Measurements from ENCODE around the gene RPL38.

Gene RPL38

DNA sequence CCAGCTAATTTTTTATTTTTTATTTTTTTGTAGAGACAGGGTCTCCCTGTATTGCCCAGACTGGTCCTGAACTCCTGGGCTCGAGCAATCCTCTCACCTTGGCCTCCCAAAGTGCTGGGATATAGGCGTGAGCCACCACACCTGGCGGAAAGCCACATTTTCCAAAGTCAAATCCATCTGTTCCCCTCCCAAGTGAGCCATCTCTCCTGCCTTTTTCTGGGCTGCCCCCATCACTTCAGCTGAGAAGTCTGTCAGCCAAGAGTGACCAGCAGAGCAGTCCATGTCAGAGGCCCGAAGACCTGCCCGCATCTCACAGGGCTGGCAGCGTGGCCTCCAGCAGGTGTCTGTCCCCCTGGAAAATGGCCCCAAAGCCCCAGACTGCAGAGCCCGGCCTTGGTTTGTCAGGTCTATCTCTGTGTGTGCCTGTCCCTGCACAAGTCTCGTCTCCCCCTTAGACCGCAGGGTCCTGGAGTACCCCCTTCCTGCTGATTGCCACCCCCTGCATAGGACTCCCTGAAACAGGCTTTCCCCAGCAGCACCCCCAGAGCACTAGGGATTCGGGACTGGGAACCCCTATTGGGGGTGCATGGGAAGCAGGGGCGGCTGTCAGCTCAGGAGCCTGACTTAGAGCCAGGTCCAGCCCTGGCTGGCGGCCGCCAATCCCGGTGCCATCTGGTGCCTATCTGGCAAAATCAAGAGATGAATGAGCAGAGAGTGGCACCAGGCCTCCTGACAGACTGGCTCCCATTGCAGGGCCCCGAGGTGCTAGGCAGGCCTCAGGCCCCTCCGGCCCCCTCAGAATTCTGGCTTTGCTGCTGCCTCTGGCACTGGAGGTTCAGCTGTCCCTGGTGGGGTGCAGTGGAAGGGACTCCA, 17.7 kb downstream of the RPL38 start:
- DNase-seq, result peak in 2 of 10 donors; percentile 59 to 73
- intact Hi-C loops (cut with DNase I), result no loop called here

DNA sequence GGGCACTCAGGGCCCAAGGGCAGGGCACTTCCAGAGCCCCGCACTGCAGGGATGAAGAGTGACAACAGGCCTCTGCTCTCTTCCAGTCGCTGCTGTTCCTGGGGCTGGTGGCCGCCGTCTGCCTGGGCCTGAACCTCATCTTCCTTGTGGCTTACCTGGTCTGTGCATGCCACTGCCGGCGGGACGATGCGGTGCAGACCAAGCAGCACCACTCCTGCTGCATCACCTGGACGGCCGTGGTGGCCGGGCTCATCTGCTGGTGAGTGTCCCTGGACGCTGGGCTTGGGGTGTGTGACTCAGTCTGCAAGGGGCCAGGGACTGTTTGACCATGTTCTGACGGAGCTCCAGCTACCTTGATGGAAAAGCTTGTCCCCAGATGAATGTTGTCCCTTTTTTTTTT, 18.9 kb downstream of the RPL38 start:
- intact Hi-C loops (cut with DNase I), result no loop called here
- DNase-seq, result peak in 1 of 10 donors; percentile 58

DNA sequence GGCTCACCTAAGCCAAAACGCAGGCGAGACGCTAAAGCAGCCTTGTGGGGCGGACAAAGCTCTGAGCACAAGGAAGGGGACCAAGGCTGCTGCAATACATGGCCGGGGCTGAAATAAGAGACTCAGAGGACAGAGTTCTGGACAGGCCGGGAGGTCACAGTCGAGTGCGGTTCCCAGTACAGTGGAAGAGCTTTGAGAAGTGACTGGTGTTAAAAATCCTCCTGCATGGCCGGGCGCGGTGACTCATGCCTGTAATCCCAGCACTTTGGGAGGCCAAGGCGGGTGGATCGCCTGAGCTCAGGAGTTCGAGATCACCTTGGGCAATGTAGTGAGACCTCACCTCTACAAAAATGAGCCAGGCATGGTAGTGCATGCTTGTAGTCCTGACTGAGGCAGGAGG, 20.4 kb downstream of the RPL38 start:
- no peak for DNase-seq
- intact Hi-C loops (cut with DNase I), result no loop called here

DNA sequence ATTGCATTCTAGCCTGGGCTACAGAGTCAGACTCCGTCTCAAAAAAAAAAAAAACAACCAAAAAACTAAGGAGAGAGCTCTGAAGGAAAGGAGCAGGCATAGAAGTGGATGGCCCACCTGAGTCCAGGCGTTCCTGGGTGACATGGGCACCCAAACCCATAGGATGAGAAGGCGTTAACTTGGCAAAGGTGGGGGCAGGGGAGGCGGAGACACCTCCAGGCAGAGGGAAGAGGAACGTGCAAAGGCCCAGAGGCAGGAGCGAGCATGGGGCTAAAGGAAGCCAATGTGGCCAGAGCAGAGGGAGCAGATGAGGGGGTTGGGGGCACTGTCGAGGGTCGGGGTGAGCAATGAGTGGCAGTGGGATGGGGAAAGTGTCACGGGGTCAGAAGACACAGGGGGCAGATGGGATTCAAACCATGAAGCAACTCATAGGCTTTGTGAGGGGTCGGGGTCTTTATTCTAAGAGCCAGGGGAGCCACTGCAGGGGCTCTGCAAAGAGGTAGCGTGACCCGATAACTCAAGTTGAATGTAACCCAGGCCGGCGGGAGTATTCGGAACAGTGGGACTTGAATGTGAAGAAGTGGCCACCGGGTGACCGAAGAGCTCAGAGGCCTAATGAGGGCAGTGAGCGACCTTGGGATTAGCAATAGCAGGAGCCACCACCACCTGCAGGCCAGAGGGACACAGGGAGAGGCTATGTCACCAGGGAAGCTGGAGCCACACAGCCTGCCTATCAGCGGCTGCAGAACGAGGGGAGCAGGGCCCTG, 21.7 kb downstream of the RPL38 start:
- peak in 1 of 10 donors; percentile 78 for DNase-seq
- intact Hi-C loops (cut with DNase I), result no loop called here

DNA sequence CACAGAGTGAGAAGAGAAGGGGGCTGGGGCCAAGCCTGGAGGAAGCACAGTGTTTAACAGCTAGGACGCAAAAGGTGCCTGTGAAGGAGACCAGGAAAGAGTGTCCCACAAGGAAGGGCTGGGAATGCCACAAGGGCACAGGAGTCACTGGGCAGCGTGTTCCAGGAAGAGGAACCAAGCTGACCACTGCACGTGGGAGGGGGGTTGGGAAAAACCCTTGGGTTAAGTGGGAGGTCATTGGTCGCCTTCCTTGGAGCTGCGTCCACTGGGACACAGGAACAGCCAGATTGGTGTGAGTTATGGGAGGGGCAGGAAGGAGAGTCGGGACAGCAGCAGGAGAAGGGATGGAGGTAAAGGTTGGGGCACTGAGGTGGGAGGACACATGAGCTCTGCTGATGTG, 22.8 kb downstream of the RPL38 start:
- DNase-seq, result peak in 2 of 10 donors; percentile 21 to 47
- intact Hi-C loops (cut with DNase I), result no loop called here

DNA sequence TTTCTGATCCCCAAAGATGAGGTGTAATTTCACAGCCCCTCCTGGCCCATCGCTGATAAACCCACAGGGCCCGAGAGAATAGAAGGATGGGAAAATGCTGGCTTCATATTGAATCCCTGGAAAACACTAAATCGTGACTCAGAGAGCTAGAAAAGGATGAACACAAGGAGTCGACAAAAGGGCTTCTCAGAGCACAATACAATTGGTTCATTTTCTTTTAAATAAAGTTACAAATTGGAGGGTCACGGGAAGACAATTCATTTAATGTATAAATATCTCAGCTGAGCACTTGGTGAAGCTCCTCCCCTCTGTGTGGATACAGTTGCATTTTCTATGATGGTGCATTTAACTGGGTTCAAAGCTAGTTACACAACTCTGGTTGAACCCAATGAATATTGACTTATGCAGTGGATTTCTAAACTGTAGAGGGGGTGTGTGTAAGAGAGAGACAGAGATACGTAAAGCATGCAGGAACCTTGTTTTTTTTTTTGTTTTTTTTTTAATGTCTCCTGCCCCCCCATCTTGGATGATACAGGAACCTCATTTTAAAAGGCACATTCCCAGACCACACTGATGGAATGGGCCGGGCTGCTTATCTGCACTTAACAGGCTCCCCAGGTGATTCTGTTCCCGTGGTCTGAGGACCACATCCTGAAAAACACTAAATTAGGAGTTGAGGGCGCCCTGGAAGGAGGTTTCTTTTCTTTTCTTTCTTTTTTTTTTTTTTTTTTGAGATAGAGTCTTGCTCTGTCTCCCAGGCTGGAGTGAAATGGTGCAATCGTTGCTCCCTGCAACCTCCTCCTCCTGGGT, 24.0 kb downstream of the RPL38 start:
- intact Hi-C loops (cut with DNase I), result no loop called here
- DNase-seq, result no peak

DNA sequence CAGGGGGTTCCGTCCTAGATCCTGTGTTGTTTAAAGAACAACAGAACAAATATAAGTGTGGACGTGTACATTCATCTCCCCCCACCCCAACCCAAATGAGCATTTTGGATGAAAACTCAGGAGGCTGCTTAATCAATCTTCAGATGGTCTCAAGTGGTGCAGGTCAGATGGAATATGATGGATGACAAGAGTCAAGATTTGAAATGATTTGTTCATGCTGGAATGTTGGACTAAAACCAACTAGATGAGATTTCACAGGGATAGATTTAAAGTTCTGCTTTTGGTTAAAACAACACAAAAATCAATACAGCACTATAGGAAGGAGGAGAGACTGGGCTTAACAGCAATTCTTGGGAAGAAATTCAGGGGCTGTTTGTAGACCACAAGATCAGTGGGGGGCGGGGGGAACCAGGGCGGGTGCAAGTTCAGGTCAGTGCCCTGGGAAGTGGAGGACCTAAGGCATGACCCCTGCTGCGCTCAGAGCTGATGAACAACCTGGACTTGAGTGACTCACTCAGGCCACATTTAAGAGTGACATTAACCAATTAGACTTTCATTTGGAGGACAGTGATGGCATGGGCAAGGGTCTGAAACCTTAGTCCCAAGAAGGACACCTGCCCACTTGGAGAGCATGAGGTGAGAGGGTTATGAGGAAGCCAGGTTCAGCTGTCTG, 25.0 kb downstream of the RPL38 start:
- intact Hi-C loops (cut with DNase I), result no loop called here
- no peak for DNase-seq

DNA sequence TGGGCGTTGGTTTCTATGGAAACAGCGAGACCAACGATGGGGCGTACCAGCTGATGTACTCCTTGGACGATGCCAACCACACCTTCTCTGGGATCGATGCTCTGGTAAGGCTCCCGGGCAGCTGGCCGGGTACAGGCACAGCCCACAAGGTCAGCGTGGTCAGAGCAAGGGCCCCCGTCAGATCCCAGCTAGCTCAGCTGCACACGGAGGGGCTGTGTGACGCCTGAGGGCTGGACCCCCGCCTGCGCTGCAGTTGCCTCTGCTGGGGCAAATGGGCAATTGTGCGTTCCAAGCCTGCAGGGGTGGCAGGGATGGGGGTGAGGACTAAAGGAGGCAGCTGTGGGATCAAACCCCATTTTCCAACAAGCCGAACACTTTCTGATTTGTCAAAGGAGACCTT, 27.4 kb downstream of the RPL38 start:
- no peak for DNase-seq
- intact Hi-C loops (cut with DNase I), result no loop called here

DNA sequence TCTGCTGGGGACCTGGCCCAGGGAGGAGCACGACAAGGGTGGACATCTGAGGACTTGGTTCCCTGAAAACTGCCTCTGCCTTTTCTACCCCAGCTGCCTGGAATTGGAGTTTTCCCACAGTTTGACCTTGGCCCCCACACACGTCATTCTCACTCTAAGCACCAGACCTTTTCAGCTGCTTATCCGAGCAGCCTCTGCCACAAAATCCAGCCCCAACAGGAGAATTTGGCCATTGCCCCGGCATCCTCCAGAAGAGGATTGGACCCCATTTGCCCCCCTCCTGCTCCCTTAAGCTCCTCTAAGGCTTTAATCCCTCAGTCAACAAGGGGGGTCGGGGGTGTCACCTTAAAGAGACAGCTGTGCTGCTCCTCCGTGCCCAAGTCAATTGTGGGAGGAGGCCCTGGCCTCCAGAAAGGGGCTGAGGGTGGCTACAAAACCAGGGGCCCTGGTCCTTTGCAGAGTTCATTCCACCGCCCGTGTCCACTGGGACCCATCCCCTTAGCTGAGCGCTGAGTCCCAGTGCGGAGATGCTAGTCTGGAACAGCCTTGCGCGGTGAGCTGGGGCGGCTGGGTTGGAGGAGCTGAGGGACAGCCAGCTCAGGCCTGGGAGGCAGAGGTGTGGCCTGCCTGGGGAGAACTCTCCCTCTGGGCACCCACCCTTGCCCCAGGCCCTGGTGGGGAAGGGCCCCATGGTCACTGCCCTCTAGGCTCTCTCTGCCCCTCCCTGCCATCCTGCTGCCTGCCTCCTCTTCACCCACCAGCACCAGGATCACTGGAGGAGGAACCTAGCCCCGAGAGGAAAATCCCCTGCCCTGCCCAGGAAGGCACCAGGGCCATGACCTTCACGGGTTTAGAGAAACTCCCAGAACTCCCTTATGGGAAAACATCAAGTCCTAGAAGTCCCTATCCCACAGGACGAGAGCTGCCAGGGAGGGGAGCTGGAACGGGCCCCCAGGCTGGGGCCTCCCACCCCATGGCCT, 28.7 kb downstream of the RPL38 start:
- intact Hi-C loops (cut with DNase I), result no loop called here
- peak in 1 of 10 donors; percentile 87 for DNase-seq

DNA sequence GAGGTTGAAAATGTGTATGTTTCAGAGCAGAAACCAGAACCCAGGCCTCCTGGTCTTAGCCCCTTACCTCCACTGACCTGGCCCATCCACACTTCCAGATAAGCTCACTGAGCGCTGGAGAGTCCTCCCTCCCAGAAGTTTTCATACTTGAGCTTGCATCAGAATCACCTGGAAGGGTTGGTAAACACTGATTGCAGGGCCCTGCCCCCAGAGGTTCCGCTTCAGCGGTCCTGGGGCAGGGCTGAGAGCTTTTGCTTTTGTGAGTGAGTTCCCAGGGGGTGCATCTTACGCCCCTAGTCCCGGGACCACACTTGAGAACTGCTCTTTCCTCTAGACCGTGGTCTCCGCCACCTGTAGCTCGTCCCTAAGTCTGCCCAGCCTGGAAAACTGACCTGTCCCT, 30.5 kb downstream of the RPL38 start:
- DNase-seq, result no peak
- intact Hi-C loops (cut with DNase I), result no loop called here

DNA sequence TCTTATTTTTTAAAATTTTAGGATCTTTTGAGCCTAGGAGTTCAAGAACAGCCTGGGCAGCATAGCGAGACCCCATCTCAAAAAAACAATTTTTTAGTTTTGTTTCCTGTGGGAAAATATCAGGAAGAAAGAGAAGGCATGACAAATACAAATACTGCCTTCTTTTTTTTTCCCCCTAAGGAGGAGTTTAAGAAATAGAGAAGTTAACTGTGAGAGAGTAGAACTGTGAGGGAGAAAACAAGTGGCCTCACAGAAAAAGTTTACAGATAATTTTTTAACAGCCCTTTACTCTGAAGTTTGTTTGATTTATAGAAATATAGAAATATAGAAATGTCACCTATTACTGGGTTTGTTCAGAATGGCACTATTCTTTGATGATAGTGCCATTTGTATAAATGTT, 31.0 kb downstream of the RPL38 start:
- intact Hi-C loops (cut with DNase I), result no loop called here
- DNase-seq, result no peak

DNA sequence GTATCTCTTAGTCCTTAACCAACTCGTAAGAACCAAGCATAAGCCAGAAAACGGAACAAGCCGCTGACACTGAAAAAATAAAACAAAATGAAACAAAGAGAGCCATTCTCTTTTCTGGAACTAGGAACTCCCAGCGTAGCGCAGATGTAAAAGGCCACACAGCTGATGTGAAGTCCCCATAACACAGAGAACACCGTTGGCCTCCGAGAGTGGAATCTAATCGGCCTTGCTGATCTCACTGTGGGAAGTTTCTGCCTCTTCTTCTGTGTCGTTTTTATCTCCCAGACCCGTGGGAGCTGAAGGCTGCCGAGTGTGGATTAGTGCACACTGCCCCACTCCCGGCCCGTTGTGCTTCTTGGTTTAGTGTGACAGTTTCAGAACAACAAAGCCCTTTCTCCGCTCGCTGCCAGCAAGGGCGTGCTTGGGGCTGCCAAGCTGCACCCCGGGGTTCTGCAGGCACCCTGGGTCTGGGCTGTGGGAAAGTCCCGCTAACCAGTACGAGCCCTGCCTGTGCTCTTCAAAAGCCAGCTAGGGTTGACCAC, 31.6 kb downstream of the RPL38 start:
- intact Hi-C loops (cut with DNase I), result no loop called here
- peak in 5 of 10 donors; percentile 35 to 94 (median 65) for DNase-seq

DNA sequence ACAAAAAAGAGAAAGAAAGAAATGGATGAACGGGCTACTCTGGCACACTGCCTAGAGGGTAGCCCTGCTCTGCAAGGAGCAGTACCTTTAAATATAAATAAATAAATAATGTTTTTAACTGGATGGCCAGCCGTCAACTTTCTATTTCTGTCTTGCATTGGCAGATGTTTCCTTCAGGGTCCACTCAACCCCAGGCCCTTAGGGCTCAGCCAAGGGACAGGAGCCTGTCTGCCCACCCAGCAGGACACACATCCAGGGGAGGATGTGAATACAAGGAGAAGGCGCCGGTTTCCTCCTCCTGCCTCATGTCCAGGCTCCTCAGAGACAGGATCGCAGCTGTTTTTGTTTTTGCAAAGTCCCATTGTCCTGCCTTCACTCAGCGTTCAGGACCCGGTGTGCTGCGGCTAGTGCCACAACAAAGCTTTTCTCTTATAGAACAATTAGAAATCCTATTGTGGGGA, 32.5 kb downstream of the RPL38 start:
- DNase-seq, result no peak
- intact Hi-C loops (cut with DNase I), result no loop called here

DNA sequence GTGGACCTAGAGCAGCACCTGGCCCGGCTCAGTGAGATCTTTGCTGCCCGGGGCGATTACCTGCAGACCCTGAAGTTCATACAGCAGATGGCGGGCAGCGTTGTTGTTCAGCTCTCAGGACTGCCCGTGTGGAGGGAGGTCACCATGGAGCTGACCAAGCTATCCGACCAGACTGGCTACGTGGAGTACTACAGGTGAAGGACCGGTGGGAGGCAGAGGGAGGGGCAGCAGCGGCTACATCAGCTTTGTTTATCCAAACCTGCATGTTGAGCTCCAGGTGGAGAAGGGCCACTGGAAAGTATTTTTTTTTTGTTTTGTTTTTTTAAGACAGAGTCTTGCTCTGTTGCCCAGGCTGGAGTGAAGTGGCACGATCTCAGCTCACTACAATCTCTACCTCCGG, 33.8 kb downstream of the RPL38 start:
- no peak for DNase-seq
- intact Hi-C loops (cut with DNase I), result no loop called here

DNA sequence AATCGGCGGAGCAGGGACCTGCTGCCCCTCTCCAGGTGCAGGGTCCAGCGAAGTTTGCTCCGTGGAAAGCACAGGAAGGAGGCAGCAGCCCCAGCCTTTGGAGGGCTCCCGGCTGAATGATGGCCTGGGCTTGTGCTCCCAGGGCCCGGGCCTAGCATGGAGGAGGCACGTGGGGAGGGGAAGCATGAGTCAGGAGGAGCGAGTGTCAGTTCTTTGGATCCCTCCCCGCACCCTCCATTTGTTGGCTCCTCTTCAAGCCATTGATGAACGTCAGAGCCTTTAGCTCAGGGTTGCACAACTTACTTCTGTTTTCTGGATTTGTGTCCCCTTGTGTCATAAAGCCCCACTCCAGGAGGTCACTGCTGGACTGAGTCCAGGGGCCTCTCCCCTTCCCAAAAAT, 35.7 kb downstream of the RPL38 start:
- DNase-seq, result no peak
- intact Hi-C loops (cut with DNase I), result no loop called here

DNA sequence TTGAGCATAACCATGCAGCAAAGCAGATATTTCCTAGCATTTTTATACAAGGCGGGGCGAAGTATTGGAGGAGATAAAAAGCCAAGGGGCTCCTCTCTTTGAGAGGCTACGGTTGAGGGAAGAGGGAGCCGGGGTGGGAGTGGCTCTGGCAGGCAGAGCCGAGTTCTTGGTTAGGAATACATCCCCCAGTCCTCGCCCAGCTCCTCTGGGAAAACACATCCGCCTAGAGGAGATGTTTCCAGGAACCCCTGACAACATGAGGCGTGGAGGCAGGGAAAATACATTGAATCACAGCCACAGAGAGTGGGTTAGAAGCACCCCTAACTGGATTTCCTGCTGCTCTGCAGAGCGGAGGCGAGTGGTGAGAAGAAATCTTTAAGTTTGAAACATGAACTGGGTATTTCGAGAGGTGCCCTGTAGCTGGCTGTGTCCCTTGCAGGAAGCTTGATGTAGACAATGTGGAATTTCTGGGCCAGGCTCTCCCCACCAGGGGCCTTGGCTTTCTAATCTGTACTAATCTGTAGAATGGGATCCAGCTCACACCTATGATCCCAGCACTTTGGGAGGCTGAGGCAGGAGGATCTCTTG, 37.2 kb downstream of the RPL38 start:
- DNase-seq, result no peak
- intact Hi-C loops (cut with DNase I), result no loop called here

DNA sequence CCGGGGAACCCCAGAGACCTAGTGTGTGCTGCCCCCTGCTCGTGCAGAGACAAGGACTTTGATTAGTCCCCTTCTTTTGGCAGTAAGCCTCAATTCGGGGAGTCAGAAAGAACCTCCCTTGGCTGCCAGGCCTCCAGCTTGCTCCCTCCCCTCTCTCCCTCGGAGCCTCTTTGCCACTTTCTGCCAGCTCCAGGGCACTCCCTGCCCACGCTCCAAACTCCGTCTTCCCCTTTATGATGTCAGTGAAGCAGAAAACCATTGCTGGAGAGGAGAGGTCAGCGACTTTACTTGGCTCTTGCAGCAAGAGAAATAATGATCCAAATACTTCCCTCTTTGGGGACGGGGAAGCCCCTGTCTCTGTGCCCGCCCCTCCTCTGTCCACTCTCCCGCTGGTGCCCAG, 38.0 kb downstream of the RPL38 start:
- intact Hi-C loops (cut with DNase I), result no loop called here
- DNase-seq, result peak in 1 of 10 donors; percentile 27

DNA sequence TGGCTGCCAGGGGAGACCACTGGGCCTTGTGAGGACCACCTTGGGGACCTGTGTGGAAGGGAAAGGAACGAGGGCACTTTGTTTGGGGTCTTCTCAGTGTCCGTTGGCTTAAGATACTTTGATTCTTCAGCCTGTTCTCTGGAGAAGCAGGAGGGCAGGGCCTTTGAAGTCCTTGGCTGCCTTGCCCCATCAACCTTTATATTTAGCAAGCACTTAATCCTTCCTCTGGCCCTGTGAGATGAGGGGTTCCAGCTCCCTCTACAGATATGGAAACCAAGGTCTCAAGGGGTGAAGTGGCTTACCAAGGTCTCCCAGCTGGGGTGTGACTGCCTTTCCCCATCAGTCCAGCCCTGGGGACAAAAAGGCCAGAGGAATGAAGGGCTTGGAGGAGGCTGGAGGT, 38.4 kb downstream of the RPL38 start:
- no peak for DNase-seq
- intact Hi-C loops (cut with DNase I), result no loop called here

All from posterior cingulate gyrus (tissue), 11 donors.